Trophoblast cell (in vitro differentiated cells and primary cell): ENCODE measurements around the gene FCHSD2.

Experiments
- DNase-seq, 2 donors: peaks; one replicate each; pipeline ENCODE4 v3.0.0-alpha.2; 2016
- H2AFZ ChIP-seq: 2 replicates; pipeline ENCODE4 v1.6.1; 2013; ENCODE audit warnings: low read length, moderate library complexity, mild to moderate bottlenecking; ENCODE audit not compliant: insufficient read depth, poor library complexity
- H2AK5ac ChIP-seq: 2 replicates; pipeline ENCODE4 v1.6.1; 2013; ENCODE audit warnings: mild to moderate bottlenecking, low read length
- H2BK120ac ChIP-seq: 2 replicates; pipeline ENCODE4 v1.6.1; 2013; ENCODE audit warnings: low read length, mild to moderate bottlenecking, moderate library complexity; ENCODE audit not compliant: insufficient read depth, poor library complexity
- H2BK12ac ChIP-seq: 2 replicates; pipeline ENCODE4 v1.6.1; 2013; ENCODE audit warnings: mild to moderate bottlenecking, low read length, moderate library complexity
- H2BK5ac ChIP-seq: 2 replicates; pipeline ENCODE4 v1.6.1; 2013; ENCODE audit warnings: low read length, low read depth, moderate library complexity, mild to moderate bottlenecking; ENCODE audit not compliant: poor library complexity
- H3K14ac ChIP-seq: 2 replicates; pipeline ENCODE4 v1.6.1; 2013; ENCODE audit warnings: mild to moderate bottlenecking, low read length
- H3K18ac ChIP-seq: 2 replicates; pipeline ENCODE4 v1.6.1; 2013; ENCODE audit warnings: mild to moderate bottlenecking, low read length
- H3K23ac ChIP-seq: 2 replicates; pipeline ENCODE4 v1.6.1; 2013; ENCODE audit warnings: low read length
- H3K27ac ChIP-seq: 2 replicates; pipeline ENCODE4 v1.5.1; 2013; ENCODE audit warnings: low read depth, mild to moderate bottlenecking, inconsistent platforms, low read length, moderate library complexity
- H3K27me3 ChIP-seq: 2 replicates; pipeline ENCODE4 v1.6.1; 2013; ENCODE audit warnings: inconsistent platforms, mild to moderate bottlenecking, low read length, moderate library complexity; ENCODE audit not compliant: insufficient read depth
- H3K36me3 ChIP-seq, 2 experiments: 1 replicate in 1 of 2; 2 replicates in 1 of 2; pipeline ENCODE4 v1.6.1; 2013; ENCODE audit warnings: low read length in 2 of 2, mild to moderate bottlenecking in 2 of 2, moderate library complexity in 1 of 2; ENCODE audit not compliant: insufficient read depth in 2 of 2, control insufficient read depth in 1 of 2
- H3K4ac ChIP-seq: 2 replicates; pipeline ENCODE4 v1.6.1; 2013; ENCODE audit warnings: low read depth, mild to moderate bottlenecking, low read length, moderate library complexity
- H3K4me1 ChIP-seq, 2 experiments: 1 replicate in 1 of 2; 2 replicates in 1 of 2; pipeline ENCODE4 v1.6.1; 2013; ENCODE audit warnings: low read length in 2 of 2, mild to moderate bottlenecking in 2 of 2, moderate library complexity in 1 of 2; ENCODE audit not compliant: insufficient read depth in 2 of 2, control insufficient read depth in 1 of 2
- H3K4me2 ChIP-seq: 2 replicates; pipeline ENCODE4 v1.6.1; 2013; ENCODE audit warnings: inconsistent platforms, mild to moderate bottlenecking, low read length, moderate library complexity
- H3K4me3 ChIP-seq: 2 replicates; pipeline ENCODE4 v1.5.1; 2013; ENCODE audit warnings: mild to moderate bottlenecking, low read depth, low read length, inconsistent platforms
- H3K79me1 ChIP-seq: one replicate; pipeline ENCODE4 v1.6.1; 2013; ENCODE audit warnings: low read length
- H3K79me2 ChIP-seq: 2 replicates; pipeline ENCODE4 v1.6.1; 2013; ENCODE audit warnings: low read length, mild to moderate bottlenecking; ENCODE audit not compliant: control insufficient read depth, insufficient read depth, poor library complexity
- H3K9ac ChIP-seq: 2 replicates; pipeline ENCODE4 v1.6.1; 2013; ENCODE audit warnings: mild to moderate bottlenecking, low read length
- H3K9me3 ChIP-seq: 2 replicates; pipeline ENCODE4 v1.6.1; 2013; ENCODE audit warnings: low read depth, mild to moderate bottlenecking, control low read depth, inconsistent platforms, low read length; ENCODE audit not compliant: insufficient read depth
- H4K12ac ChIP-seq: 2 replicates; pipeline ENCODE4 v1.6.1; 2013; ENCODE audit warnings: low read depth, mild to moderate bottlenecking, low read length, moderate library complexity
- H4K8ac ChIP-seq: 2 replicates; pipeline ENCODE4 v1.6.1; 2013; ENCODE audit warnings: low read depth, mild to moderate bottlenecking, low read length, moderate library complexity
- H4K91ac ChIP-seq: one replicate; pipeline ENCODE4 v1.6.1; 2013; ENCODE audit warnings: low read depth, mild to moderate bottlenecking, low read length, moderate library complexity
- WGBS: extraction: QIAGEN DNeasy Blood & Tissue Kit; methylation state at CpG from one replicate; pipeline ENCODE4 v1.1.7; 2013; ENCODE audit warnings: missing lambda C conversion rate; ENCODE audit not compliant: insufficient read length, insufficient coverage; ENCODE audit errors: extremely low coverage; 5-methylcytosine and 5-hydroxymethylcytosine counted together

The FCHSD2 gene

GRCh38 chr11:72799441-72799840 is 342.7 kb downstream of the FCHSD2 start:
- H3K14ac ChIP-seq = no peak overlapping the region
- no peak overlapping the region for H3K4me3 ChIP-seq
- H3K27ac ChIP-seq = no peak overlapping the region
- no CpG with 5 or more reads among the region's 4 CpGs for WGBS
- H3K4ac ChIP-seq = no peak overlapping the region
- H2BK12ac ChIP-seq = no peak overlapping the region
- no peak overlapping the region for H4K91ac ChIP-seq
- no peak overlapping the region for H2AK5ac ChIP-seq
- H2BK5ac ChIP-seq = no peak overlapping the region
- H3K27me3 ChIP-seq = no peaks in the 10 kb centered on the region
- no peaks in the 10 kb centered on the region for H3K36me3 ChIP-seq
- no peak overlapping the region for H3K9ac ChIP-seq
- no peaks in the 10 kb centered on the region for H3K9me3 ChIP-seq
- H3K18ac ChIP-seq = no peak overlapping the region
- no peak overlapping the region for H3K4me2 ChIP-seq
- H3K23ac ChIP-seq = no peak overlapping the region
- peaks cover 0 to under 1% of the 10 kb centered on the region in 2 experiments for H3K4me1 ChIP-seq
- DNase-seq = no peak
- H3K79me1 ChIP-seq = no peaks in the 10 kb centered on the region
- H2BK120ac ChIP-seq = no peak overlapping the region
- no peak overlapping the region for H2AFZ ChIP-seq
- no peak overlapping the region for H4K12ac ChIP-seq
- no peak overlapping the region for H4K8ac ChIP-seq
- no peaks in the 10 kb centered on the region for H3K79me2 ChIP-seq

DNA sequence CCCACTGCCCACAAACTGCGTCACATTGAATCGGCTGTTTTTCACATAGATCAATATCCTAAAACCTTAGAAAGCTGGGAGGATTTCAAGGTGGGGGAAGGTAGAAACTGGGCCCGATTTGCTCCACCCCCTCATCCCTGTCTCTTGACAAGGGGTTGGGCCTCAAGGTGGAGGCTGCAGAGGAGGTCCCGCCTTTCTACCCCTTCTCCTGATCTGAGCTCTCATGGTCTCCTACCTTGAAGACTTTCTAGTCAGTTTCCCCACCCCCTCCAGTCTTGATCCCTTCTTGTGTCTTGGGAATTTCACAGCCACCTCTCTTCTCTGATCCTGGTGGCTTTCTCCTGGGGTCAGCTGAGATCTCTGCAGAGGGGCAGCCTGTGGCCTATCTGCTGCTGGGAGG is 343.8 kb downstream of the FCHSD2 start:
- no CpG with 5 or more reads among the region's 4 CpGs for WGBS
- H3K27ac ChIP-seq = no peak overlapping the region
- no peak overlapping the region for H2AFZ ChIP-seq

GRCh38 chr11:72793425-72794367 is 348.4 kb downstream of the FCHSD2 start, which contains the start of gene STARD10:
Gene STARD10 (minus strand): TSS chr11:72794047. CDS start chr11:72781181, 12,866 bp downstream.
- H3K4ac ChIP-seq = no peak within 1 kb of the TSS
- H3K9ac ChIP-seq = peak within 1 kb of the TSS; percentile 54
- peak within 1 kb of the TSS; percentile 74 for H3K27ac ChIP-seq
- no peak within 1 kb of the TSS for H2AK5ac ChIP-seq
- DNase-seq = peak; percentile 97 to 99
- WGBS = no CpG with 5 or more reads among the region's 55 CpGs
- H2BK12ac ChIP-seq = peak within 1 kb of the TSS; percentile 61
- peak within 1 kb of the TSS; percentile 91 for H3K14ac ChIP-seq
- no peaks in the 10 kb centered on the region for H3K27me3 ChIP-seq
- H3K9me3 ChIP-seq = no peaks in the 10 kb centered on the region
- H4K8ac ChIP-seq = peak within 1 kb of the TSS; percentile 90
- peak within 1 kb of the TSS; percentile 80 for H2BK120ac ChIP-seq
- H3K79me1 ChIP-seq = peaks cover 2% of the 10 kb centered on the region
- peak within 1 kb of the TSS; percentile 81 for H3K18ac ChIP-seq
- peak within 1 kb of the TSS; percentile 79 for H4K12ac ChIP-seq
- H3K4me2 ChIP-seq = peak within 1 kb of the TSS; percentile 71
- H2AFZ ChIP-seq = peak within 1 kb of the TSS; percentile 96
- peaks cover 11 to 17% of the 10 kb centered on the region in 2 experiments for H3K4me1 ChIP-seq
- no peaks in the 10 kb centered on the region for H3K36me3 ChIP-seq
- H2BK5ac ChIP-seq = peak within 1 kb of the TSS; percentile 88
- H3K79me2 ChIP-seq = no peaks in the 10 kb centered on the region
- no peak within 1 kb of the TSS for H3K23ac ChIP-seq
- H4K91ac ChIP-seq = peak within 1 kb of the TSS; percentile 88
- H3K4me3 ChIP-seq = peak within 1 kb of the TSS; percentile 78

More for the DNA sequence above, 343.8 kb downstream of the FCHSD2 start:
- no peak overlapping the region for H3K4me2 ChIP-seq
- H3K4me1 ChIP-seq = peaks cover 2 to 4% of the 10 kb centered on the region in 2 experiments
- H3K79me2 ChIP-seq = no peaks in the 10 kb centered on the region
- H3K4ac ChIP-seq = no peak overlapping the region
- no peak overlapping the region for H4K91ac ChIP-seq
- H3K23ac ChIP-seq = no peak overlapping the region
- no peak overlapping the region for H4K8ac ChIP-seq
- no peak overlapping the region for H2BK5ac ChIP-seq
- no peaks in the 10 kb centered on the region for H3K36me3 ChIP-seq
- peaks cover 2% of the 10 kb centered on the region for H3K79me1 ChIP-seq
- no peak overlapping the region for H4K12ac ChIP-seq
- no peak overlapping the region for H2BK120ac ChIP-seq
- no peaks in the 10 kb centered on the region for H3K9me3 ChIP-seq
- no peak overlapping the region for H3K18ac ChIP-seq
- no peak overlapping the region for H3K9ac ChIP-seq
- H3K27me3 ChIP-seq = no peaks in the 10 kb centered on the region
- no peak for DNase-seq
- no peak overlapping the region for H3K14ac ChIP-seq
- no peak overlapping the region for H2AK5ac ChIP-seq
- no peak overlapping the region for H3K4me3 ChIP-seq
- H2BK12ac ChIP-seq = no peak overlapping the region

- no peak for DNase-seq
- Histone ChIP-seq H3K4me1 (peaks cover 11 to 19% of the 10 kb centered on the region in 2 experiments), H3K9me3 (no peaks in the 10 kb centered on the region), H3K79me1 (peaks cover 2% of the 10 kb centered on the region), H4K12ac (no peak overlapping the region), H2AK5ac (no peak overlapping the region), H4K91ac (no peak overlapping the region), H4K8ac (no peak overlapping the region), H3K4me3 (no peak overlapping the region), H2BK5ac (no peak overlapping the region), H3K14ac (no peak overlapping the region), H3K4ac (no peak overlapping the region), H3K18ac (no peak overlapping the region), H2BK12ac (no peak overlapping the region), H2AFZ (no peak overlapping the region), H3K9ac (no peak overlapping the region), H3K79me2 (no peaks in the 10 kb centered on the region), H3K27me3 (no peaks in the 10 kb centered on the region), H3K27ac (no peak overlapping the region), H2BK120ac (no peak overlapping the region), H3K36me3 (no peaks in the 10 kb centered on the region), H3K23ac (no peak overlapping the region), H3K4me2 (no peak overlapping the region)
- WGBS = no CpG with 5 or more reads among the region's 2 CpGs
Observed at GRCh38 chr11:72793076-72793424, 349.1 kb downstream of the FCHSD2 start.
